K562 (cell line): ENCODE results near the gene DCAF8. TPM values are rescaled to one million over a fixed set of nuclear protein-coding genes. Genes with fewer than 3 reads are reported as not detected.

ENCODE experiments used
- ATAC-seq: fragments of 200-7000 bp; cut with Tn5 transposase; 3 replicates; pipeline ENCODE4 v1.9.1; 2020; ENCODE audit warnings: moderate library complexity
- BruUV-seq: library from RNA; stranded (reverse); fragments of 400-500 nt; replicated peaks from 2 replicates; lab custom pipeline; 2021; lab: Mats Ljungman, UMichigan
- CTCF ChIA-PET: fragments of 300-600 bp; formaldehyde crosslinking; extraction: SDS; loops from one replicate; lab custom pipeline; 2021; ENCODE audit warnings: low intra/inter-chr PET ratio; lab: Yijun Ruan, JAX
- POLR2A ChIA-PET: fragments of 300-600, 350-650 bp; sonication (Branson Sonifier 250); formaldehyde crosslinking; extraction: SDS; loops from one replicate; lab custom pipeline; 2021; ENCODE audit warnings: antibody characterized with exemption, inconsistent platforms; lab: Yijun Ruan, JAX
- DNase-seq, 4 experiments: peaks; one replicate each; pipeline versions ENCODE4 v3.0.0 to v3.0.0-alpha.2; 2011 to 2018; ENCODE audit warnings: low spot score in 3 of 4, mixed read lengths in 3 of 4; ENCODE audit errors: extremely low read depth in 1 of 4
- FAIRE-seq: peaks from 2 replicates; lab custom pipeline; 2011; peaks lifted over from hg19 to GRCh38; lab: Jason Lieb, UNC
- H2AFZ ChIP-seq: 2 replicates; pipeline ENCODE4 v1.6.0; 2011; ENCODE audit warnings: low read depth, low read length, control low read depth, inconsistent platforms
- H3K27ac ChIP-seq: fragments of 200-600 bp; 3 replicates; pipeline ENCODE4 v1.8.0; 2011; ENCODE audit warnings: low read depth, mild to moderate bottlenecking, control low read depth, inconsistent platforms, low read length, moderate library complexity, mixed read lengths; ENCODE audit errors: extremely low read depth
- H3K27me3 ChIP-seq, 2 experiments: fragments of 300-600 bp in 1 of 2; 2 replicates in 1 of 2; 3 replicates in 1 of 2; pipeline versions ENCODE4 v1.6.0 to v1.8.0; 2011; ENCODE audit warnings: inconsistent platforms in 2 of 2, low read length in 2 of 2, mild to moderate bottlenecking in 1 of 2, mixed read lengths in 1 of 2, moderate library complexity in 1 of 2; ENCODE audit not compliant: control insufficient read depth in 2 of 2, insufficient read depth in 2 of 2
- H3K36me3 ChIP-seq: fragments of 300-600 bp; 3 replicates; pipeline ENCODE4 v1.8.0; 2011; ENCODE audit warnings: mild to moderate bottlenecking, low read length, inconsistent platforms; ENCODE audit not compliant: control insufficient read depth, insufficient read depth
- H3K4me1 ChIP-seq, 2 experiments: fragments of 200-600 bp in 1 of 2; replicated peaks in 1 of 2; 2 replicates in 1 of 2; 3 replicates in 1 of 2; pipeline versions ENCODE4 v1.5.1 to v1.8.0; 2011; ENCODE audit warnings: inconsistent platforms in 2 of 2, low read length in 2 of 2, mild to moderate bottlenecking in 1 of 2, mixed read lengths in 1 of 2, moderate library complexity in 1 of 2; ENCODE audit not compliant: control insufficient read depth in 2 of 2, insufficient read depth in 2 of 2
- H3K4me2 ChIP-seq: 2 replicates; pipeline ENCODE4 v1.6.1; 2011; ENCODE audit warnings: low read length, control low read depth, inconsistent platforms, mixed read lengths; ENCODE audit not compliant: insufficient read depth
- H3K4me3 ChIP-seq: fragments of 200-600 bp; sonication (generic), shearing (Covaris generic); 2 replicates; pipeline ENCODE4 v1.5.1; 2016; ENCODE audit warnings: control low read depth, inconsistent platforms
- H3K79me2 ChIP-seq: fragments of 200-600 bp; 3 replicates; pipeline ENCODE4 v1.8.0; 2011; ENCODE audit warnings: low read length, inconsistent platforms; ENCODE audit not compliant: control insufficient read depth, insufficient read depth
- H3K9ac ChIP-seq, 2 experiments: 2 replicates each; pipeline versions ENCODE4 v1.6.0 to v1.6.1; 2011; ENCODE audit warnings: low read depth in 2 of 2, low read length in 2 of 2, control low read depth in 1 of 2, inconsistent platforms in 1 of 2, mild to moderate bottlenecking in 1 of 2, mixed read lengths in 1 of 2; ENCODE audit not compliant: insufficient read depth in 1 of 2
- H3K9me1 ChIP-seq: one replicate; pipeline ENCODE4 v1.6.0; 2011; ENCODE audit warnings: inconsistent platforms, mild to moderate bottlenecking, low read length, moderate library complexity; ENCODE audit not compliant: control insufficient read depth, insufficient read depth
- H3K9me3 ChIP-seq: replicated peaks from 2 replicates; pipeline ENCODE4 v1.5.1; 2011; ENCODE audit warnings: low read depth, low read length, inconsistent platforms; ENCODE audit not compliant: control insufficient read depth, insufficient read depth
- H4K20me1 ChIP-seq: replicated peaks from 2 replicates; pipeline ENCODE4 v1.6.1; 2011; ENCODE audit warnings: low read length, inconsistent platforms, mixed read lengths; ENCODE audit not compliant: control insufficient read depth, insufficient read depth
- E2F8 ChIP-seq: fragments of 450-650 bp; IDR thresholded peaks from 2 replicates; pipeline ENCODE4 v1.7.1; 2018; ENCODE audit warnings: mild to moderate bottlenecking, low read depth; ENCODE audit not compliant: partially characterized antibody
- HCFC1 ChIP-seq: IDR thresholded peaks from 2 replicates; pipeline ENCODE4 v1.6.1; 2012; ENCODE audit warnings: low read depth, low read length, improper control_type of control experiment
- SMARCE1 ChIP-seq: fragments of 450-650 bp; IDR thresholded peaks from 2 replicates; pipeline ENCODE4 v1.7.1; 2016; ENCODE audit warnings: mild to moderate bottlenecking
- ZNF175 ChIP-seq: fragments of 200-800 bp; sonication (Bioruptor generic); IDR thresholded peaks from 2 replicates; pipeline ENCODE4 v1.6.1; 2016; ENCODE audit warnings: low read depth, mild to moderate bottlenecking, missing genetic modification characterization, missing compliant biosample characterization
- ZNF3 ChIP-seq: fragments of 250-450 bp; sonication (Bioruptor Pico); IDR thresholded peaks from 2 replicates; pipeline ENCODE4 v1.5.0; 2021; ENCODE audit warnings: mild to moderate bottlenecking, moderate library complexity
- in situ Hi-C: fragments of 300-500 bp; cut with MboI; formaldehyde crosslinking; loops from 4 replicates; pipeline ENCODE4 v1.15.0; 2018; ENCODE audit warnings: inconsistent platforms, mixed read lengths
- intact Hi-C: fragments of 100-400 bp; cut with micrococcal nuclease; formaldehyde crosslinking; loops from 2 replicates; pipeline ENCODE4 v1.14.2; 2022
- polyA plus RNA-seq, 8 experiments: library from polyadenylated mRNA; depleted of rRNA in 4 of 8; stranded (reverse) in 5 of 8; unstranded in 3 of 8; fragments of >200 nt; fragmentation: Nextera tagmentation in 2 of 8; fragmentation: Illumina TruSeq in 1 of 8; extraction: Ambion mirVana in 2 of 8; extraction: Trizol in 1 of 8; gene quantifications; 2 replicates each; pipeline versions ENCODE4 v1.2.1 to v1.2.3, GENCODE V29; 2011 to 2014; ENCODE audit warnings: inconsistent platforms in 1 of 8, missing spikeins in 1 of 8
- total RNA-seq, 7 experiments: library from RNA; depleted of rRNA in 6 of 7; stranded (reverse); fragments of >200 nt in 6 of 7; fragmentation: Illumina TruSeq in 2 of 7; extraction: Trizol in 2 of 7; gene quantifications; 2 replicates each; pipeline versions ENCODE4 v1.2.1 to v1.2.3, GENCODE V29; 2011 to 2021; ENCODE audit warnings: low replicate concordance in 1 of 7

DCAF8 gene
- total and polyA plus RNA-seq, 9 of the 15 experiments (the other 6 are each of a cell fraction or from before 2014, with no cell fraction given) = 11.6 to 149 (median 81.3) TPM

GRCh38 chr1:160309185-160309557 lies 46.8 kb upstream of the DCAF8 start:
- H3K4me1 ChIP-seq = no peaks in the 10 kb centered on the region
- peaks cover 90% of the 10 kb centered on the region for H3K36me3 ChIP-seq
- ChIA-PET CTCF (no interaction called here), POLR2A (interaction anchor here (2.2 to 2.5 kb wide), 2 partner anchors 11 to 17 kb away, joined by 6 to 7 read pairs; no protein-coding TSS in a partner anchor)
- no peaks in the 10 kb centered on the region for H3K9me3 ChIP-seq
- H3K9ac ChIP-seq = no peak overlapping the region
- TF ChIP-seq HCFC1 (no peak), E2F8 (no peak), ZNF3 (CRISPR knock-in tag) (no peak), ZNF175 (CRISPR knock-in tag) (no peak), SMARCE1 (no peak)
- TF ChIP-seq, all 486 proteins: peak for 0
- ATAC-seq = no peak
- in situ Hi-C loops (no loop called here), intact Hi-C loops (no loop called here)
- no peak overlapping the region for H3K27ac ChIP-seq
- no peaks in the 10 kb centered on the region for H3K79me2 ChIP-seq
- no peak overlapping the region for H3K4me3 ChIP-seq
- BruUV-seq = no TSS peak
- H3K9me1 ChIP-seq = no peaks in the 10 kb centered on the region
- DNase-seq = no peak
- H3K27me3 ChIP-seq = no peaks in the 10 kb centered on the region
- FAIRE-seq = no peak
- no peak overlapping the region for H2AFZ ChIP-seq
- H4K20me1 ChIP-seq = no peaks in the 10 kb centered on the region
- no peak overlapping the region for H3K4me2 ChIP-seq
